HG03159 (cell line): ENCODE results near the gene KIF1A.
"Not testable (repeated sequence)": the region's sequence is repeated elsewhere in the genome, so short reads cannot be mapped to it uniquely, and the experiment has no call there.

Source experiments
- ATAC-seq: cut with Tn5 transposase; IDR thresholded peaks from one replicate; pipeline ENCODE4 v1.9.1; 2021; ENCODE audit warnings: mild to moderate bottlenecking, moderate library complexity; ENCODE audit not compliant: unreplicated experiment

The KIF1A gene

GRCh38 chr2:240689975-240690374 lies 130.0 kb downstream of the KIF1A start:
- ATAC-seq, result no peak

- ATAC-seq, result no peak
Measured at GRCh38 chr2:240688553-240688919, 131.5 kb downstream of the KIF1A start.

DNA sequence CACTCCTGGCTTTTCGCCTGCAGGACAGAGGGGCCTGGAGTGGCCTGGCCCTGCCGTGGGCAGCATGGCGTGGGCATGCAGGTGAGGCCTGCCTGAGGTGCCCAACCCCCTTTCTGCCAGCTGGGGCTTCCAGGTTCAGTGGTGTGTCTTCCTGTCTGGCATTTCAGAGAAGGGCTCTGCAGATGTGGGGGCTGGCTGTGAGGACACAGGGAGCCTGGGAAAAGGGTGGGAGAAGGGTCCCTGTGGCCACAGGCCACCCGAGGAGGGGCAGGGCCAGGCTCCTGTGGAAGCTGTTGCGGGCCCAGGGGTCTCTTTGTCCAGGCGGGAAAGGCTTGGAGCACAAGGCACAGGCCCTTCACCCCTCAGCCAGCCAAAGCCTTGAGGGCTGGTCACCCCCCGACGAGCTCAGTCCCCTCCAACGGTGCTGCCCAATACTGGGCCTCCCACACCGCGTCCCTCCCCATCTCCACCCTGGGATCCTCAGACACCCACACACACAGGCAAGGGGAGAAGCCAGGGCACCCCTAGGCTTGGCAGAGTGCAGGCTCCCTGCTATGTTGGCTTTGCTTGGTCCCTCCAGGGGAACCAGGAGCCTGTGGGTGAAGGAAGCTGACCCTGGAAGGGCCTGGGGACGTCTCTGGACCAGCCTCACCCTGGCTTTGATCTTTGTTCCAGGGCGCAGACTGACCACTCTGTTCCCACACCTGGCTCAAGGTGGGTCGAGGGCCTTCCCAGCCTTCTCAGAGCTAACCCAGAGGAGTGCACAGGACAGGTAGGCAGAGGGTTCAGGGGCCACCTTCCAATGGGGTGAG lies 132.1 kb downstream of the KIF1A start:
- no peak for ATAC-seq

DNA sequence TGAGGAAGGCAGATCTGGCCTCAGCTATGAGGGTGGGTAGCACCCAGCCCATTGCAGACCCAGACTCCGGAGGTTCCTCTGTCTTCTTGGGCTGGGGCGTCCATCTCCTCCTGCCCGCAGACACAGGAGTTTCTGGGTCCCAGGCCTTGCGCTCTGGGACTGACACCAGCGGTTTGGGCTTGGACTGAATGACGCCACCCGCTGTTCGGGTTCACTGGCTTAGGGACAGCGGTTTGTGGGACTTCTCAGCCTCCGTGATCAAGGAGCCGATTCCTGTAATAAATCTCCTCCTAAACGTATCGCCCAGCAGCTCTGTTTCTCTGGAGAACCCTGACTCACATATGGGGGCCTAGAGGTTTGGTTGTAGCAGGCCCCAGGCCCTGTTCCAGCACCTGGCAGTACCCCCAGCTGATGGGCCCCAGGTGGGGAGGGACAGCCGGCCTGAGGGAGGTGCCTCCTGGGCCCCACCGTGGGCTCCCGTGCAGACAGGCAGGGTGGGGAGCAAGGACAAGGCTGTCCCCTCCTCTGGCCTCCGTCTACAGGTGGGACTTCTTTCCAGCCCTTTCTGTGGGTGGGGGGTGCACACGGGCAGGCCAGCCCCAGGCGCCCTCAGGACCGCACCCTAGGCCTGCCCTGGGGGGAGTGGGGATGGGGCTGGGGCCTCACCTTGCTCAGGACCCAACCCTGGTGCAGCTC lies 132.8 kb downstream of the KIF1A start:
- no peak for ATAC-seq

- no peak for ATAC-seq
Measured at GRCh38 chr2:240686460-240686859, 133.6 kb downstream of the KIF1A start.

- ATAC-seq, result no peak
Measured at GRCh38 chr2:240685771-240686371, 134.1 kb downstream of the KIF1A start.

- ATAC-seq, result not testable (repeated sequence)
Measured at GRCh38 chr2:240683980-240684728, 135.9 kb downstream of the KIF1A start.

DNA sequence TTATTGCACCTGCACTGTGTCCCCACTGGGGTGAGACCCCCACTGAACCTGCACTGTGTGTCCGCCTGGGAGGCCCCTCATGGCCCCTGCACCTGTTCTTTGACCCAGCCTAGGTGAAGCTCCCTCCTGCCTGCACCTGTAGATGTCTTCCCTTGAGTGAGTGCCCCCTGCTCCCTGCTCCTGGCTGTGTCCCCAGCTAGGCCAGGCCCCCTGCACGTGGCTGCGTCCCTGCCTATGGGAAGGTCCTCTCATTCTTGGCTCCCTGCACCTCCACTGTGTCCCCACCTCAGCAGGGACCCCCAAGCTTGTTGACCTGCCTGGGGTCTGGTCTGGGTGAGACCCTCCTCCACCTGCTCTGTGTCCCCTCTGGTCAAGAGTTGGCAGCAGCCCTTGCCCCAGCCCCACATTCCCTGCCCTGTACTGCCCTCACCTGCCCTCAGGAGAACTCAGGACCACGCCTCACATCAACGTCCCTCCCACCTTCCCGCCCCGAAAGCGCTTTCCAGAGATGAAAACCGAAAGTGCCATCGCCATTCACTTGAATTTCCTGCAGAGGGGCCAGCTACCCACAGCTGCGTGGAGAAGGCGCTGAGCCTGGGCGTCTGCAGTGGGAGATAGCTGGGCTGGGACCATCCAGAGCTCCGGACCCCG lies 136.6 kb downstream of the KIF1A start:
- not testable (repeated sequence) for ATAC-seq

DNA sequence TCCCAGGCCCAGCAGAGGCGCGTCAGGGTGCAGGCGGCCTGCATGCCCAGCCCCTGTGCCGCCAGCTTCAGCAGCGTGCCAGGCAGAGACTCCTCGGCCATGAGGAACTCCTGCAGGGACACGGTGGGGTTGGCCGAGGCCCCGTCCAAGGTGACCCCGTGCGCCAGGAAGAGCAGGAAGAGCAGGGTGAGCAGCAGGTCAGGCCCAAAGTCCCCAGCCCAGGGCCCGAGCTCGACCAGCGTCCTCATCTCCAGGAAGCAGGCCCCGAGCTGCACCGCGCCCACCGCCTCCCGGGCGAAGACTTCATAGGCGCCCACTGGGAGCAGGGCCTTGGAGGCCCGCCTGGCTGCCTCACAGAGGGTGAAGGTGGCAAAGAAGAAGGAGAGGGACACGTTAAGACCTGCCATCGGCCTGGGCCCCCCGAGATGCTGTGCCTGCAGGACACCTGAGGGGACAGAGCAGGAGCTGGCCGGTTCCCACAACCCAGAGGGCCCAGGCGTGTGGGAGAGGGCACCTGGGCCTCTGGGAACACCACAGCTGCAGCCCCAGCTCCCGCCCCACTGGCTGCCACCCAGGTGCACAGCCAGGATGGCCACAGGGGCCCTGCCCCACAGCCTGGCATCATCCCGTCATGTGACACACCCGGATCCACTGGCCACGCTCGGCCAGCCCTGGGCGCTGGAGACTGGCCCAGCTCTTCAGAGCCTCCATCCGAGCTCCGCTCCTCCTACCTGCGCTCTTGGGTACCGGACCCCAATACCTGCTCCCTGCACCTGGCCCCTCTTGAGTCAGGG lies 137.4 kb downstream of the KIF1A start, which contains the start of gene AQP12B:
TSS of gene AQP12B (minus strand) at position 455 of the 794 bp plus-strand sequence. CDS start at position 407, 48 bp downstream.
- ATAC-seq, result not testable (repeated sequence)

DNA sequence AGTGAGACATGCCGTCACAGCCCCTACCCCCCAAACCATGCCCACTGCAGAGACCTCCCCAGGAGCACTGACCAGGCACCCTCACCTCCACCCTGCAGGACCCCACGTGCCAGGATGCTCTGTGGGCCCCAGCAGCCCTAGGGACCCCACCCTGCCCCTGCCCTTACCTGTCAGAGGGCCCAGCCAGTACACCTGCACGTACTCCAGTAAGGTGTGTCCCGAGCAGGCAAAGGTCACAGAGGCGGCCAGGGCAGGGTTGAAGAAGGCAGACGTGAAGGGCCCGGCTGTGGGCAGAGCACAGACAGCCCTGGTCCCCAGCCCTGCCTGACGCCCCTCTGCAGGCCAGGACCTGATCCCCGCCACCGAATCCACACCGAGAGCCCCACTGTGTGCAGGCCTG lies 139.8 kb downstream of the KIF1A start:
- ATAC-seq, result not testable (repeated sequence)

GRCh38 chr2:240678909-240679308 lies 141.1 kb downstream of the KIF1A start:
- ATAC-seq, result not testable (repeated sequence)

GRCh38 chr2:240678043-240678442 lies 142.0 kb downstream of the KIF1A start:
- not testable (repeated sequence) for ATAC-seq

- ATAC-seq, result not testable (repeated sequence)
Measured at GRCh38 chr2:240675345-240675744, 144.7 kb downstream of the KIF1A start.

DNA sequence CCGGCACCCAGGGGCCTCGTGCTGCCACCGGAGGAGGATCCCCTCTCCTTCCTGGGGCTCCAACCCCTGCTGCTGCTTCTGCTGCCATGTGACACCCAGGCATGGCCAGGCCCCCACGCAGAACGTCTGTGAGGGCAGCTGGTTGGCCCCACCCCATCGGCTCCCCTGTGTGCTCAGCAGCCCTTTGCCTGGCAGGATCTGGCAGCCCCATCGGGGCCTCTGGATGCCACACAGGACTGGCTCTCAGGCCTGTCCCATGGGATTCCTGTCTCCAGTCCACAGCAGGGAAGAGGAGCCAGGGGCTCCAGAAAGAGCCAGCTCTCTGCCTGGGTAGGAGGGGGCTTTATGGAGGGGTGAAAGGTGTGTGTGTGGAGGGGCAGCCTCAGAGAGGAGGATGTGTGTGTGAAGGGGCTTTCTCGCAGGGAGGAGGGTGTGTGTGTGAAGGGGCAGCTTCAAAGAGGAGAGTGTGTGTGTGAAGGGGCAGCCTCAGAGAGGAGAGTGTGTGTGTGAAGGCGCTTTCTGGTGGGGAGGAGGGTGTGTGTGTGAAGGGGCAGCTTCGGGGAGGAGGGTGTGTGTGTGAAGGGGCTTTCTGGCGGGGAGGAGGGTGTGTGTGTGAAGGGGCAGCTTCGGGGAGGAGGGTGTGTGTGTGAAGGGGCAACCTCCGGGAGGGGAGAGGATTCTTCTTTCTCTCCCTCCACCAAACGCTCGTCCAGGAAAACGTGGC lies 145.4 kb downstream of the KIF1A start:
- not testable (repeated sequence) for ATAC-seq

DNA sequence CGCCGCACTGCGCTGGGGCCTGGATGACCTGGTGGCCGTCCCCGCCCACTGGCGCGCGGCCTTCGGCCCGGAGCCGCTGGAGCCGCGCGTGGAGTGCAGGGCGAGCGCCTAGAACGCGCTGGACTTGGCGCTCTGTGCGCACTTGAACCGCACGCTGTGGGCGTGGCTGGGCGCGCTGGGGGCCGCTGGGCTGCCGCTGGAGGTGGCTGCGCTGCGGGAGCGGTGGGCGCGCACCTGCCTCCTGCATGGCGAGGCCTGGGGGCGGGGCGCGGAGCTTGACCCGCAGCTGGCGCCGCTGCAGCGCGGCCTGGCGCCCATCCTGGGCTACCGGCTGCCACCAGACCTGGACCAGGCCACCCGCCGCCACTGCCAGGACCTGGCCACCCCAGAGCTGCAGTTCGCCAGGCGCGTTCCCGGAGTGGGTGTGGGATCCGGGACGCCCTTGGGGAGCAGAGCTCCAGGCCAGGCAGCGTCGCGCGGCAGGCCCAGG lies 147.3 kb downstream of the KIF1A start:
- ATAC-seq, result no peak

- ATAC-seq, result no peak
Measured at GRCh38 chr2:240672076-240672700, 147.8 kb downstream of the KIF1A start.

DNA sequence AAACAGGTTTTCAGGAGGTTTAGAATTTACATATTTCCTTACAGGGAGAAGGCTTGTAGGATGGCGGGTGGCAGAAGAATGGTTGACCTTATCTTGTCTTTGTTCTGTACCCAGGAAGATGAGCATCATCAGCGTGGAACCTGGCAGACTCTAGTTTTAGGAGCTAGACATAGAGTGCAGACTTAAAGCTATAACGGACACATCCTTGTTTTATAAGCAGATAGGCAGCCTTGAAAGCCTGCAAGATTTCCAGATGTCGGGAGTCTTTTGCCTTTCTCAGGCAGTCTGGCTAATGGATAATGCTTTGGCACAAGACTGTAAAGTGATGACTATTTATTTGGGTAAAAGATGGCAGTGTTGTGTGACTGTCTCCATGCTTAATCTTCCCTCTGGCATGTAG lies 149.1 kb downstream of the KIF1A start:
- no peak for ATAC-seq

- no peak for ATAC-seq
Measured at GRCh38 chr2:240670402-240670801, 149.6 kb downstream of the KIF1A start.
